ENCODE measurements around the gene IFI44. TPM values are rescaled to one million over a fixed set of nuclear protein-coding genes. Genes with fewer than 3 reads are reported as not detected.
A peak's percentile ranks its signal among the peaks of the same experiment; 100 is the strongest.

IFI44 gene
- total RNA-seq, 1 experiment from 2014 or later, result 115 TPM

- DNase-seq (ENCODE audit: low read depth), result peak; percentile 96
Observed at GRCh38 chr1:78651241-78651640, 1.6 kb downstream of the IFI44 start.

- DNase-seq (ENCODE audit: low read depth), result no peak
Observed at GRCh38 chr1:78652019-78652560, 2.5 kb downstream of the IFI44 start.

- no peak for DNase-seq (ENCODE audit: low read depth)
Observed at GRCh38 chr1:78658901-78659300, 9.3 kb downstream of the IFI44 start.

- DNase-seq (ENCODE audit: low read depth), result no peak
Observed at GRCh38 chr1:78663923-78664322, 14.3 kb downstream of the IFI44 start.

GRCh38 chr1:78664763-78665162 is 15.1 kb downstream of the IFI44 start:
- DNase-seq (ENCODE audit: low read depth), result peak; percentile 27

- DNase-seq (ENCODE audit: low read depth), result peak; percentile 34
Observed at GRCh38 chr1:78665809-78666208, 16.2 kb downstream of the IFI44 start.

- DNase-seq (ENCODE audit: low read depth), result no peak
Observed at GRCh38 chr1:78667939-78668338, 18.3 kb downstream of the IFI44 start.

GRCh38 chr1:78668427-78668826 is 18.8 kb downstream of the IFI44 start:
- no peak for DNase-seq (ENCODE audit: low read depth)

GRCh38 chr1:78672428-78672827 is 22.8 kb downstream of the IFI44 start:
- no peak for DNase-seq (ENCODE audit: low read depth)

- DNase-seq (ENCODE audit: low read depth), result no peak
Observed at GRCh38 chr1:78673120-78673519, 23.5 kb downstream of the IFI44 start.

- DNase-seq (ENCODE audit: low read depth), result peak; percentile 64
Observed at GRCh38 chr1:78676347-78676982, 26.8 kb downstream of the IFI44 start.

- DNase-seq (ENCODE audit: low read depth), result no peak
Observed at GRCh38 chr1:78676993-78677392, 27.4 kb downstream of the IFI44 start.

- DNase-seq (ENCODE audit: low read depth), result no peak
Observed at GRCh38 chr1:78677788-78678187, 28.2 kb downstream of the IFI44 start.

GRCh38 chr1:78678324-78678723 is 28.7 kb downstream of the IFI44 start:
- no peak for DNase-seq (ENCODE audit: low read depth)

GRCh38 chr1:78681265-78681664 is 31.6 kb downstream of the IFI44 start:
- no peak for DNase-seq (ENCODE audit: low read depth)

GRCh38 chr1:78682496-78682895 is 32.9 kb downstream of the IFI44 start:
- DNase-seq (ENCODE audit: low read depth), result peak; percentile 73

GRCh38 chr1:78683079-78683478 is 33.4 kb downstream of the IFI44 start:
- DNase-seq (ENCODE audit: low read depth), result no peak

GRCh38 chr1:78687315-78687714 is 37.7 kb downstream of the IFI44 start:
- no peak for DNase-seq (ENCODE audit: low read depth)

GRCh38 chr1:78687914-78688313 is 38.3 kb downstream of the IFI44 start:
- DNase-seq (ENCODE audit: low read depth), result peak; percentile 57

- DNase-seq (ENCODE audit: low read depth), result peak; percentile 81
Observed at GRCh38 chr1:78688697-78689096, 39.1 kb downstream of the IFI44 start.

- no peak for DNase-seq (ENCODE audit: low read depth)
Observed at GRCh38 chr1:78690516-78690915, 40.9 kb downstream of the IFI44 start.

GRCh38 chr1:78691995-78692747 is 42.5 kb downstream of the IFI44 start:
- DNase-seq (ENCODE audit: low read depth), result peak; percentile 91

GRCh38 chr1:78699813-78700212 is 50.2 kb downstream of the IFI44 start:
- no peak for DNase-seq (ENCODE audit: low read depth)
